ENCODE results near the gene PPM1N.

The PPM1N gene

DNA sequence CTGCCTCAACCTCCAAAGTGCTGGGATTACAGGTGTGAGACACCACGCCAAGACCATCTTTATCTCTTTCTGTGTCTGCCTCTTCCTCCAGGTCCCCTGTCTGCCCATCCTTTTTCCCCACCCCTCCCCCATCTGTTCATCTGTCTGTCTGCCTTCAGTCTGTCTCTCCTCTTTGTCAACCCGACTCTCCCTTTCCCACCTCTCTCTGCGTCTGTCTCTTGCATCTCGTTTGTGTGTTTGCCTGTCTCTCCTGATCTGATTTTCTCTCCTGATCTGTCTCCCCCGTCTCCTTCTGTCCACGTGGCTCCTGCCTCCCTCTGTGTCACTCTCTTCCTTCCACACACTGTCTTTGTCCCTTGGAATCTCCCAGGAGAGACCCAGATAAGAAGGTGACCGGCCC lies 19.0 kb downstream of the PPM1N start:
- DNase-seq (ENCODE audit: extremely low read depth, insufficient read length) = no peak
- H3K27me3 ChIP-seq (replicated peaks; ENCODE audit: control insufficient read depth, insufficient read depth, low read length) = no peaks in the 10 kb centered on the region
- no peak overlapping the region for H3K4me3 ChIP-seq (replicated peaks; ENCODE audit: low read depth, low read length)
- H3K36me3 ChIP-seq (ENCODE audit: control insufficient read depth, insufficient read depth, low read length) = peaks cover 20% of the 10 kb centered on the region
- TF ChIP-seq, protein P1, sequence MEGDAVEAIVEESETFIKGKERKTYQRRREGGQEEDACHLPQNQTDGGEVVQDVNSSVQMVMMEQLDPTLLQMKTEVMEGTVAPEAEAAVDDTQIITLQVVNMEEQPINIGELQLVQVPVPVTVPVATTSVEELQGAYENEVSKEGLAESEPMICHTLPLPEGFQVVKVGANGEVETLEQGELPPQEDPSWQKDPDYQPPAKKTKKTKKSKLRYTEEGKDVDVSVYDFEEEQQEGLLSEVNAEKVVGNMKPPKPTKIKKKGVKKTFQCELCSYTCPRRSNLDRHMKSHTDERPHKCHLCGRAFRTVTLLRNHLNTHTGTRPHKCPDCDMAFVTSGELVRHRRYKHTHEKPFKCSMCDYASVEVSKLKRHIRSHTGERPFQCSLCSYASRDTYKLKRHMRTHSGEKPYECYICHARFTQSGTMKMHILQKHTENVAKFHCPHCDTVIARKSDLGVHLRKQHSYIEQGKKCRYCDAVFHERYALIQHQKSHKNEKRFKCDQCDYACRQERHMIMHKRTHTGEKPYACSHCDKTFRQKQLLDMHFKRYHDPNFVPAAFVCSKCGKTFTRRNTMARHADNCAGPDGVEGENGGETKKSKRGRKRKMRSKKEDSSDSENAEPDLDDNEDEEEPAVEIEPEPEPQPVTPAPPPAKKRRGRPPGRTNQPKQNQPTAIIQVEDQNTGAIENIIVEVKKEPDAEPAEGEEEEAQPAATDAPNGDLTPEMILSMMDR (IDR thresholded peaks at IDR 0.05; ENCODE audit: insufficient read depth, low read length, poor library complexity, severe bottlenecking) = no peak

DNA sequence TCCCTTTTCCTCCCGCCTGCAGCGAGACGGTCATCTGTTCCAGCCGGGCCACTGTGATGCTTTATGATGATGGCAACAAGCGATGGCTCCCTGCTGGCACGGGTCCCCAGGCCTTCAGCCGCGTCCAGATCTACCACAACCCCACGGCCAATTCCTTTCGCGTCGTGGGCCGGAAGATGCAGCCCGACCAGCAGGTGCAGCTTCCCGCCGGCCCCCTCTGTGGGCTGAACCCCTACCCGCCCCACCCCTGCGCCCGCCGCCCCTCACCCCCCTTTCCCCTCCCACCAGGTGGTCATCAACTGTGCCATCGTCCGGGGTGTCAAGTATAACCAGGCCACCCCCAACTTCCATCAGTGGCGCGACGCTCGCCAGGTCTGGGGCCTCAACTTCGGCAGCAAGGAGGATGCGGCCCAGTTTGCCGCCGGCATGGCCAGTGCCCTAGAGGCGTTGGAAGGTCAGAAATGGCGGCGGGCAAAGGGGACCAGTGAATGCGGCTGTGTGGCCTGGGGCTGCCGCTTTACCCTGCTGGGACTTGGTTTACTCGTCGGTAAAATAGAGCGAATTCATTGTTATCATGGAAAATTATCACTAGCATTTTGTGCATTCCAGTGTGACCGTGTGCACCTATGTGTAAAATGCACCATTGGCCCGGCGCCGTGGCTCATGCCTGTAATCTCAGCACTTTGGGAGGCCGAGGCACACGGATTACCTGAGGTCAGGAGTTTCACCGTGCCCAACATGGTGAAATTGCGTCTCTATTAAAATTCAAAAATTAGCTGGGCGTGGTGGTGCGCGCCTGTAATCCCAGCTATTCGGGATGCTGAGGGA lies 19.6 kb downstream of the PPM1N start:
- no peak overlapping the region for H3K4me3 ChIP-seq (replicated peaks; ENCODE audit: low read depth, low read length)
- peaks cover 23% of the 10 kb centered on the region for H3K36me3 ChIP-seq (ENCODE audit: control insufficient read depth, insufficient read depth, low read length)
- no peak for DNase-seq (ENCODE audit: extremely low read depth, insufficient read length)
- TF ChIP-seq, protein P1 (IDR thresholded peaks at IDR 0.05; ENCODE audit: insufficient read depth, low read length, poor library complexity, severe bottlenecking) = no peak
- no peaks in the 10 kb centered on the region for H3K27me3 ChIP-seq (replicated peaks; ENCODE audit: control insufficient read depth, insufficient read depth, low read length)

DNA sequence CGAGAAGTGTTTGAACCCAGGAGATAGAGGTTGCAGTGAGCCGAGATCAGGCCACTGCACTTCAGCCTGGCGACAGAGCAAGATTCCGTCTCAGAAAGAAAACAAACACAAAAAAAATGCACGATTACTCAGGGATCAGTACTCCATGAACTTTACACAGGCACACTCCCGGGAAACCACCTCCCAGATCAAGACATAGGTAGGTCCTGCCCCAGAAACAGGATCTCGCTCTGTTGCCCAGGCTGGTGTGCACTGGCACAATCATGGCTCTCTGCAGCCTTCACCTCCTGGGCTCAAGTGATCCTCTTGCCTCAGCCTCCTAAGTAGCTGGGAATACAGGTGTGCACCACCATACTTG lies 20.2 kb downstream of the PPM1N start:
- DNase-seq (ENCODE audit: extremely low read depth, insufficient read length) = no peak
- Histone ChIP-seq H3K4me3 (replicated peaks; ENCODE audit: low read depth, low read length) (no peak overlapping the region), H3K27me3 (replicated peaks; ENCODE audit: control insufficient read depth, insufficient read depth, low read length) (no peaks in the 10 kb centered on the region), H3K36me3 (ENCODE audit: control insufficient read depth, insufficient read depth, low read length) (peaks cover 23% of the 10 kb centered on the region)
- TF ChIP-seq, protein P1 (IDR thresholded peaks at IDR 0.05; ENCODE audit: insufficient read depth, low read length, poor library complexity, severe bottlenecking) = no peak

DNA sequence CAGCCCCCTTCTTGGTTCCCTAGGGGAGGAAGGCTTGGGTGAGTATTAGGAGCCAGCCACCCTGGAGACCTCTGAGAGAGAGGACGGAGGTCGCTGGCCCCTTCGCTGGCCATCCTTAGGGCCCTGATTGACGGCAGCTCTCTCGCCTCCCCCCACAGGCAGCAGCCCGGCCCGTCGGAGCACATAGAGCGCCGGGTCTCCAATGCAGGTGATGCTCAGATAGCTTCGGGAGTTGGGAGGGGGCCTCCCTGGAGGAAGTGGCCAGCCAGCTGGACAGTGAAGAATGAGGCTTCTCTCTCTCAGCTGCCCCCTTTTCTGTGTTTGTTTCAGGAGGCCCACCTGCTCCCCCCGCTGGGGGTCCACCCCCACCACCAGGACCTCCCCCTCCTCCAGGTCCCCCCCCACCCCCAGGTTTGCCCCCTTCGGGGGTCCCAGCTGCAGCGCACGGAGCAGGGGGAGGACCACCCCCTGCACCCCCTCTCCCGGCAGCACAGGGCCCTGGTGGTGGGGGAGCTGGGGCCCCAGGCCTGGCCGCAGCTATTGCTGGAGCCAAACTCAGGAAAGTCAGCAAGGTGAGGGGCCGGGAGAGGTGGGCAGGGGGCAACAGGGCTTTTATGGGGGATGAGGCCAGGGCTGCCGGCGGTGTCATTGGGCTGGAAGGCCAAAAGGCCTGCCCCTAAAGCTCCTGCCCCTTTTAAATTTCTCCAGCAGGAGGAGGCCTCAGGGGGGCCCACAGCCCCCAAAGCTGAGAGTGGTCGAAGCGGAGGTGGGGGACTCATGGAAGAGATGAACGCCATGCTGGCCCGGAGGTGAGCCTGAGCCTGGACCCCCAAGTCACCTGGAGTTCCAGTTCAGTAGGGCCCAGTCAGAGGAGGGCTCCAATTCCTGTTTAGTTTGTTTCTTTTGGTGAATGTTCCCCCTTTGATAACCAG lies 24.0 kb downstream of the PPM1N start:
- TF ChIP-seq, protein P1 (IDR thresholded peaks at IDR 0.05; ENCODE audit: insufficient read depth, low read length, poor library complexity, severe bottlenecking) = no peak
- H3K36me3 ChIP-seq (ENCODE audit: control insufficient read depth, insufficient read depth, low read length) = peaks cover 40% of the 10 kb centered on the region
- no peaks in the 10 kb centered on the region for H3K27me3 ChIP-seq (replicated peaks; ENCODE audit: control insufficient read depth, insufficient read depth, low read length)
- H3K4me3 ChIP-seq (replicated peaks; ENCODE audit: low read depth, low read length) = no peak overlapping the region
- no peak for DNase-seq (ENCODE audit: extremely low read depth, insufficient read length)

DNA sequence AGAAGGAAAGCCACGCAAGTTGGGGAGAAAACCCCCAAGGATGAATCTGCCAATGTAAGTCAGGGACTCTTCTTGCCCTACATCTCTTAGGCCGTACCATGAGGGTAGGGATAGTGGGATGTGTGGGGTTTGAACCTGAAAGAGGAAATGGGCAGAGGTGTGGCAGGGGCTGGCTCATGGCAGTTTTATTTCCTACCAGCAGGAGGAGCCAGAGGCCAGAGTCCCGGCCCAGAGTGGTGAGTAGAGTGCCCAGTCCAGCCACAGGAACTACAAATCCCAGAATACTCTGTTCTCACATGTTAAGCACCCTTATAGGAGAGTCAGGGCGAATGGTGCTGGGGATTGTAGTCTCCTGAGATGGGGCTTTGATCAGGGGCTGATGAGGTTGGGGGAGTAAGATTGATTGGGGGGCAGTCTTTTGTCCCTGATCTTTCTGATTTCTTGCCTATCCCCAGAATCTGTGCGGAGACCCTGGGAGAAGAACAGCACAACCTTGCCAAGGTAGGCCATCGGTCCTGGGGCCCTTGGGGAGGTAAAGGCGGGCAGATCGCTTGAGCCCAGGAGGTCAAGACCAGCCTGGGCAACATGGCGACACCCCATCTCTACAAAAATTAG lies 25.5 kb downstream of the PPM1N start:
- peak; percentile 70 for DNase-seq (ENCODE audit: extremely low read depth, insufficient read length)
- H3K27me3 ChIP-seq (replicated peaks; ENCODE audit: control insufficient read depth, insufficient read depth, low read length) = no peaks in the 10 kb centered on the region
- TF ChIP-seq, protein P1 (IDR thresholded peaks at IDR 0.05; ENCODE audit: insufficient read depth, low read length, poor library complexity, severe bottlenecking) = peak; percentile 90
- H3K36me3 ChIP-seq (ENCODE audit: control insufficient read depth, insufficient read depth, low read length) = peaks cover 44% of the 10 kb centered on the region
- no peak overlapping the region for H3K4me3 ChIP-seq (replicated peaks; ENCODE audit: low read depth, low read length)
